Neural progenitor cell (in vitro differentiated cells): ENCODE results near the gene SPRR4.

ENCODE experiments used
- CTCF ChIP-seq: fragments of 200-600 bp; sonication (generic); IDR thresholded peaks from 2 replicates; pipeline ENCODE4 v1.5.1; 2017; ENCODE audit warnings: antibody characterized with exemption, mild to moderate bottlenecking
- EZH2 ChIP-seq: fragments of 200-600 bp; sonication (generic); IDR thresholded peaks from 2 replicates; pipeline ENCODE4 v1.6.1; 2017; ENCODE audit warnings: antibody characterized with exemption, mild to moderate bottlenecking, moderate library complexity

DNA sequence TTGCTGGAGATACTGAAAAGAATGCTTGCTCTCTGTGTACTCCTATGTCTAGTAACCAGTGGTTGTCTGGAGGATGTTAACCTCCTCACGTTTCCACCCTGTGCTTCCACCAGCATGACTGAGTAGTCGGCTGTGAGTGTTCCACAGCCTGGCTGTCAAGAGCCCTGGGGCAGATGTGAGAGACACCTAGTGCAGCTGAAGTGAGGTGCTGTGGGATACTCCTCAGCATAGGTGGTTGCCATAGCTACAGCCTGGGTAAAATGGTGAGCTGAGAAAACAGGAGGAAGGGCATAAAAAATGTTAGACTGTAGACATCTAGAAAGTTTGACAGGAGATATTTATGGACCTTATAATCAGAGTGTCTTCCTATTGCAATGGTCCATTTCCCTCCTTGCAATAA lies 46.3 kb upstream of the SPRR4 start:
- TF ChIP-seq EZH2 (no peak), CTCF (no peak)
